ENCODE measurements around the gene GJB3.

GJB3 gene

GRCh38 chr1:34779005-34779404, 2.0 kb upstream of the GJB3 start:
- H3K27me3 ChIP-seq (ENCODE audit: control insufficient read depth, insufficient read depth, low read length), result no peaks in the 10 kb centered on the region
- no peak overlapping the region for H3K9ac ChIP-seq
- H3K4me1 ChIP-seq, result no peaks in the 10 kb centered on the region
- H3K4me2 ChIP-seq (ENCODE audit: low read length), result no peak overlapping the region
- no peaks in the 10 kb centered on the region for H3K9me3 ChIP-seq (ENCODE audit: control insufficient read depth, low read length)
- H3K79me2 ChIP-seq, result no peaks in the 10 kb centered on the region
- H2AFZ ChIP-seq, result no peak overlapping the region
- no peak for TF ChIP-seq CTCF (IDR thresholded peaks at IDR 0.05)
- H3K27ac ChIP-seq, result no peak overlapping the region
- no peak overlapping the region for H3K4me3 ChIP-seq (ENCODE audit: low read depth, low read length)
- H3K36me3 ChIP-seq (ENCODE audit: control insufficient read depth, insufficient read depth, low read length), result no peaks in the 10 kb centered on the region

GRCh38 chr1:34779526-34779925, 1.5 kb upstream of the GJB3 start:
- no peak overlapping the region for H3K4me3 ChIP-seq (ENCODE audit: low read depth, low read length)
- H3K27me3 ChIP-seq (ENCODE audit: control insufficient read depth, insufficient read depth, low read length), result no peaks in the 10 kb centered on the region
- no peak overlapping the region for H3K9ac ChIP-seq
- H3K4me1 ChIP-seq, result no peaks in the 10 kb centered on the region
- H3K4me2 ChIP-seq (ENCODE audit: low read length), result no peak overlapping the region
- TF ChIP-seq CTCF (IDR thresholded peaks at IDR 0.05), result no peak
- no peak overlapping the region for H2AFZ ChIP-seq
- no peaks in the 10 kb centered on the region for H3K9me3 ChIP-seq (ENCODE audit: control insufficient read depth, low read length)
- no peaks in the 10 kb centered on the region for H3K36me3 ChIP-seq (ENCODE audit: control insufficient read depth, insufficient read depth, low read length)
- H3K79me2 ChIP-seq, result no peaks in the 10 kb centered on the region
- H3K27ac ChIP-seq, result no peak overlapping the region

GRCh38 chr1:34779962-34780361, 1.1 kb upstream of the GJB3 start:
- Histone ChIP-seq H3K36me3 (ENCODE audit: control insufficient read depth, insufficient read depth, low read length) (no peaks in the 10 kb centered on the region), H3K27ac (no peak overlapping the region), H3K27me3 (ENCODE audit: control insufficient read depth, insufficient read depth, low read length) (no peaks in the 10 kb centered on the region), H3K4me2 (ENCODE audit: low read length) (no peak overlapping the region), H3K4me1 (no peaks in the 10 kb centered on the region), H3K79me2 (no peaks in the 10 kb centered on the region), H3K4me3 (ENCODE audit: low read depth, low read length) (no peak overlapping the region), H3K9me3 (ENCODE audit: control insufficient read depth, low read length) (no peaks in the 10 kb centered on the region), H2AFZ (no peak overlapping the region), H3K9ac (no peak overlapping the region)
- TF ChIP-seq CTCF (IDR thresholded peaks at IDR 0.05), result no peak

GRCh38 chr1:34780528-34780927, 486 bp upstream of the GJB3 start:
- no peak for TF ChIP-seq CTCF (IDR thresholded peaks at IDR 0.05)
- Histone ChIP-seq H3K27me3 (ENCODE audit: control insufficient read depth, insufficient read depth, low read length) (no peaks in the 10 kb centered on the region), H3K36me3 (ENCODE audit: control insufficient read depth, insufficient read depth, low read length) (no peaks in the 10 kb centered on the region), H3K4me2 (ENCODE audit: low read length) (no peak overlapping the region), H3K4me3 (ENCODE audit: low read depth, low read length) (no peak overlapping the region), H3K79me2 (no peaks in the 10 kb centered on the region), H3K27ac (no peak overlapping the region), H3K4me1 (no peaks in the 10 kb centered on the region), H3K9me3 (ENCODE audit: control insufficient read depth, low read length) (no peaks in the 10 kb centered on the region), H3K9ac (no peak overlapping the region), H2AFZ (no peak overlapping the region)

GRCh38 chr1:34781844-34782391, 904 bp downstream of the GJB3 start:
- H3K4me3 ChIP-seq (ENCODE audit: low read depth, low read length), result no peak overlapping the region
- peak overlapping the region; percentile 53 for H3K4me2 ChIP-seq (ENCODE audit: low read length)

More at GRCh38 chr1:34781844-34782391, 904 bp downstream of the GJB3 start:
- Histone ChIP-seq H3K36me3 (ENCODE audit: control insufficient read depth, insufficient read depth, low read length) (no peaks in the 10 kb centered on the region), H3K79me2 (no peaks in the 10 kb centered on the region), H2AFZ (peak overlapping the region; percentile 27), H3K9ac (no peak overlapping the region), H3K27me3 (ENCODE audit: control insufficient read depth, insufficient read depth, low read length) (no peaks in the 10 kb centered on the region), H3K4me1 (no peaks in the 10 kb centered on the region), H3K9me3 (ENCODE audit: control insufficient read depth, low read length) (no peaks in the 10 kb centered on the region), H3K27ac (no peak overlapping the region)
- no peak for TF ChIP-seq CTCF (IDR thresholded peaks at IDR 0.05)
